ENCODE data around the gene DCDC2B. TPM values are rescaled to one million over a fixed set of nuclear protein-coding genes. Genes with fewer than 3 reads are reported as not detected.

DCDC2B gene
- total and polyA plus RNA-seq, 10 of the 15 experiments (the other 5 are each of a cell fraction or from before 2014, with no cell fraction given), result 0.12 to 0.21 (median 0.15) TPM; not detected in 7

DNA sequence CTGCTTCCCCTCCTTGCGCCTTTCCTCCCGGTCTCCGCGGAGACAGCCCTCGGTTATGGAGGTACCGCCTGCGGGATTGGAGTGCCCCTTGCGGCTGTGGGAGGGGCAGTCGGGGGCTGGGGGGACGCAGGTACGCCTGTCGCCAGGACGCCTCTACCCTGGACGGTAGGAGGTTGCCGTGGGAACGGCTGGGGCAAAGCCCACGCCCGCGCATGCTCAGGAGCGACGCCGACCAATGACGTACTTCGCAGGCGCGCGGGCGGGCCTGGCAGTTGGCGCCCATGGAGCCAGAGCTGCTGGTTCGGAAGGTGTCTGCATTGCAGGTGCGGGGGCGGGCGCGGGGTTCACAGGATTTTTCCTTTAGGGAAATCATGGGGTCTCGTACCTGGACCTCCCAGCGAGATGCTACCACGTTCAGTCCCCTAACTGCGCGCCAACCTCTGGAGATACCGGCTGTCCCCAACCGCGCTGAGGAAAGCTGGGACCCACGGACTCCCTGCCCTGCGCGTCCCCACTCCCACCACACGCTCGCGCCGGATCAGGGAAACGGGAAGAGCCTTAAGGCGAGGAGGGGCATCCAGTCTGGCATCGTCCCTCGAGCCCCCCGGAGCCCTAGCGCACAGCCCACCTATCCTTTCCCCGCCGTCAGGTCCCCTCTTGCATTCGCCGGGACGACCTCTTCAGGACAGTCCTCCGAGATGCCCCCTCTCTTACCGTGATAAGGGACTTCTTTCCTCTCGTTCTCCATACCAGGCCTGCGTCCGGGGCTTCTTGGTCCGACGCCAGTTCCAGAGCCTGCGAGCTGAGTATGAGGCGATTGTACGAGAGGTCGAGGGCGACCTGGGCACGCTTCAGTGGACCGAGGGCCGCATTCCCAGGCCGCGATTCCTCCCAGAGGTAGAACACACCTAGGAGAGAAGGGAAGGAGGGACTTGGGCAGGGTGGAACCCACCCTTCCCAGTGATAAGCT lies 3.2 kb upstream of the DCDC2B start, which contains the start of gene IQCC (continued):
- TF ChIP-seq, protein P1, sequence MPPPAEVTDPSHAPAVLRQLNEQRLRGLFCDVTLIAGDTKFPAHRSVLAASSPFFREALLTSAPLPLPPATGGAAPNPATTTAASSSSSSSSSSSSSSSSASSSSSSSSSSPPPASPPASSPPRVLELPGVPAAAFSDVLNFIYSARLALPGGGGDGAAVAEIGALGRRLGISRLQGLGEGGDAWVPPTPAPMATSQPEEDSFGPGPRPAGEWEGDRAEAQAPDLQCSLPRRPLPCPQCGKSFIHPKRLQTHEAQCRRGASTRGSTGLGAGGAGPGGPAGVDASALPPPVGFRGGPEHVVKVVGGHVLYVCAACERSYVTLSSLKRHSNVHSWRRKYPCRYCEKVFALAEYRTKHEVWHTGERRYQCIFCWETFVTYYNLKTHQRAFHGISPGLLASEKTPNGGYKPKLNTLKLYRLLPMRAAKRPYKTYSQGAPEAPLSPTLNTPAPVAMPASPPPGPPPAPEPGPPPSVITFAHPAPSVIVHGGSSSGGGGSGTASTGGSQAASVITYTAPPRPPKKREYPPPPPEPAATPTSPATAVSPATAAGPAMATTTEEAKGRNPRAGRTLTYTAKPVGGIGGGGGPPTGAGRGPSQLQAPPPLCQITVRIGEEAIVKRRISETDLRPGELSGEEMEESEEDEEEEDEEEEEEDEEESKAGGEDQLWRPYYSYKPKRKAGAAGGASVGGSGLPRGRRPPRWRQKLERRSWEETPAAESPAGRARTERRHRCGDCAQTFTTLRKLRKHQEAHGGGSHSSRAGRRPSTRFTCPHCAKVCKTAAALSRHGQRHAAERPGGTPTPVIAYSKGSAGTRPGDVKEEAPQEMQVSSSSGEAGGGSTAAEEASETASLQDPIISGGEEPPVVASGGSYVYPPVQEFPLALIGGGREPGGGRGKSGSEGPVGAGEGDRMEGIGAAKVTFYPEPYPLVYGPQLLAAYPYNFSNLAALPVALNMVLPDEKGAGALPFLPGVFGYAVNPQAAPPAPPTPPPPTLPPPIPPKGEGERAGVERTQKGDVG (CRISPR knock-in tag; IDR thresholded peaks at IDR 0.05), result no peak
- TF ChIP-seq MEF2A (IDR thresholded peaks at IDR 0.05; ENCODE audit: insufficient read depth, low read depth, low read length) (no peak), HDAC2 (IDR thresholded peaks at IDR 0.05) (no peak), RCOR1 (conservative IDR thresholded peaks at IDR 0.05; ENCODE audit: low read depth, low read length) (no peak), MYC (IDR thresholded peaks at IDR 0.05; ENCODE audit: insufficient read depth, insufficient read length, insufficient replicate concordance, low read length, severe bottlenecking) (no peak), RUNX3 (IDR thresholded peaks at IDR 0.05; ENCODE audit: low read length) (no peak), BMI1 (IDR thresholded peaks at IDR 0.05; ENCODE audit: borderline replicate concordance) (peak; percentile 95), ZNF207 (IDR thresholded peaks at IDR 0.05; ENCODE audit: borderline replicate concordance) (no peak)
- TF ChIP-seq, protein P2, sequence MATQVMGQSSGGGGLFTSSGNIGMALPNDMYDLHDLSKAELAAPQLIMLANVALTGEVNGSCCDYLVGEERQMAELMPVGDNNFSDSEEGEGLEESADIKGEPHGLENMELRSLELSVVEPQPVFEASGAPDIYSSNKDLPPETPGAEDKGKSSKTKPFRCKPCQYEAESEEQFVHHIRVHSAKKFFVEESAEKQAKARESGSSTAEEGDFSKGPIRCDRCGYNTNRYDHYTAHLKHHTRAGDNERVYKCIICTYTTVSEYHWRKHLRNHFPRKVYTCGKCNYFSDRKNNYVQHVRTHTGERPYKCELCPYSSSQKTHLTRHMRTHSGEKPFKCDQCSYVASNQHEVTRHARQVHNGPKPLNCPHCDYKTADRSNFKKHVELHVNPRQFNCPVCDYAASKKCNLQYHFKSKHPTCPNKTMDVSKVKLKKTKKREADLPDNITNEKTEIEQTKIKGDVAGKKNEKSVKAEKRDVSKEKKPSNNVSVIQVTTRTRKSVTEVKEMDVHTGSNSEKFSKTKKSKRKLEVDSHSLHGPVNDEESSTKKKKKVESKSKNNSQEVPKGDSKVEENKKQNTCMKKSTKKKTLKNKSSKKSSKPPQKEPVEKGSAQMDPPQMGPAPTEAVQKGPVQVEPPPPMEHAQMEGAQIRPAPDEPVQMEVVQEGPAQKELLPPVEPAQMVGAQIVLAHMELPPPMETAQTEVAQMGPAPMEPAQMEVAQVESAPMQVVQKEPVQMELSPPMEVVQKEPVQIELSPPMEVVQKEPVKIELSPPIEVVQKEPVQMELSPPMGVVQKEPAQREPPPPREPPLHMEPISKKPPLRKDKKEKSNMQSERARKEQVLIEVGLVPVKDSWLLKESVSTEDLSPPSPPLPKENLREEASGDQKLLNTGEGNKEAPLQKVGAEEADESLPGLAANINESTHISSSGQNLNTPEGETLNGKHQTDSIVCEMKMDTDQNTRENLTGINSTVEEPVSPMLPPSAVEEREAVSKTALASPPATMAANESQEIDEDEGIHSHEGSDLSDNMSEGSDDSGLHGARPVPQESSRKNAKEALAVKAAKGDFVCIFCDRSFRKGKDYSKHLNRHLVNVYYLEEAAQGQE (IDR thresholded peaks at IDR 0.05; ENCODE audit: low read depth, low read length), result no peak
- TF ChIP-seq, protein P3, sequence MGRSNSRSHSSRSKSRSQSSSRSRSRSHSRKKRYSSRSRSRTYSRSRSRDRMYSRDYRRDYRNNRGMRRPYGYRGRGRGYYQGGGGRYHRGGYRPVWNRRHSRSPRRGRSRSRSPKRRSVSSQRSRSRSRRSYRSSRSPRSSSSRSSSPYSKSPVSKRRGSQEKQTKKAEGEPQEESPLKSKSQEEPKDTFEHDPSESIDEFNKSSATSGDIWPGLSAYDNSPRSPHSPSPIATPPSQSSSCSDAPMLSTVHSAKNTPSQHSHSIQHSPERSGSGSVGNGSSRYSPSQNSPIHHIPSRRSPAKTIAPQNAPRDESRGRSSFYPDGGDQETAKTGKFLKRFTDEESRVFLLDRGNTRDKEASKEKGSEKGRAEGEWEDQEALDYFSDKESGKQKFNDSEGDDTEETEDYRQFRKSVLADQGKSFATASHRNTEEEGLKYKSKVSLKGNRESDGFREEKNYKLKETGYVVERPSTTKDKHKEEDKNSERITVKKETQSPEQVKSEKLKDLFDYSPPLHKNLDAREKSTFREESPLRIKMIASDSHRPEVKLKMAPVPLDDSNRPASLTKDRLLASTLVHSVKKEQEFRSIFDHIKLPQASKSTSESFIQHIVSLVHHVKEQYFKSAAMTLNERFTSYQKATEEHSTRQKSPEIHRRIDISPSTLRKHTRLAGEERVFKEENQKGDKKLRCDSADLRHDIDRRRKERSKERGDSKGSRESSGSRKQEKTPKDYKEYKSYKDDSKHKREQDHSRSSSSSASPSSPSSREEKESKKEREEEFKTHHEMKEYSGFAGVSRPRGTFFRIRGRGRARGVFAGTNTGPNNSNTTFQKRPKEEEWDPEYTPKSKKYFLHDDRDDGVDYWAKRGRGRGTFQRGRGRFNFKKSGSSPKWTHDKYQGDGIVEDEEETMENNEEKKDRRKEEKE (IDR thresholded peaks at IDR 0.05), result no peak
- TF ChIP-seq, protein P4, sequence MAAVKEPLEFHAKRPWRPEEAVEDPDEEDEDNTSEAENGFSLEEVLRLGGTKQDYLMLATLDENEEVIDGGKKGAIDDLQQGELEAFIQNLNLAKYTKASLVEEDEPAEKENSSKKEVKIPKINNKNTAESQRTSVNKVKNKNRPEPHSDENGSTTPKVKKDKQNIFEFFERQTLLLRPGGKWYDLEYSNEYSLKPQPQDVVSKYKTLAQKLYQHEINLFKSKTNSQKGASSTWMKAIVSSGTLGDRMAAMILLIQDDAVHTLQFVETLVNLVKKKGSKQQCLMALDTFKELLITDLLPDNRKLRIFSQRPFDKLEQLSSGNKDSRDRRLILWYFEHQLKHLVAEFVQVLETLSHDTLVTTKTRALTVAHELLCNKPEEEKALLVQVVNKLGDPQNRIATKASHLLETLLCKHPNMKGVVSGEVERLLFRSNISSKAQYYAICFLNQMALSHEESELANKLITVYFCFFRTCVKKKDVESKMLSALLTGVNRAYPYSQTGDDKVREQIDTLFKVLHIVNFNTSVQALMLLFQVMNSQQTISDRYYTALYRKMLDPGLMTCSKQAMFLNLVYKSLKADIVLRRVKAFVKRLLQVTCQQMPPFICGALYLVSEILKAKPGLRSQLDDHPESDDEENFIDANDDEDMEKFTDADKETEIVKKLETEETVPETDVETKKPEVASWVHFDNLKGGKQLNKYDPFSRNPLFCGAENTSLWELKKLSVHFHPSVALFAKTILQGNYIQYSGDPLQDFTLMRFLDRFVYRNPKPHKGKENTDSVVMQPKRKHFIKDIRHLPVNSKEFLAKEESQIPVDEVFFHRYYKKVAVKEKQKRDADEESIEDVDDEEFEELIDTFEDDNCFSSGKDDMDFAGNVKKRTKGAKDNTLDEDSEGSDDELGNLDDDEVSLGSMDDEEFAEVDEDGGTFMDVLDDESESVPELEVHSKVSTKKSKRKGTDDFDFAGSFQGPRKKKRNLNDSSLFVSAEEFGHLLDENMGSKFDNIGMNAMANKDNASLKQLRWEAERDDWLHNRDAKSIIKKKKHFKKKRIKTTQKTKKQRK (IDR thresholded peaks at IDR 0.05; ENCODE audit: low read depth, low read length), result no peak

Measured in GM12878 (cell line).